IMR-90 (cell line): ENCODE measurements around the gene ESRRG. TPM values are rescaled to one million over a fixed set of nuclear protein-coding genes. Genes with fewer than 3 reads are reported as not detected.

Experiments used
- ATAC-seq: fragments of 200-7000 bp; cut with Tn5 transposase; 2 replicates; pipeline ENCODE4 v1.9.1; 2020; ENCODE audit warnings: low read depth, mild to moderate bottlenecking, moderate library complexity
- BruUV-seq: library from RNA; stranded (reverse); fragments of 400-500 nt; replicated peaks from 2 replicates; lab custom pipeline; 2021; lab: Mats Ljungman, UMichigan
- CTCF ChIA-PET: fragments of 300-600 bp; formaldehyde crosslinking; extraction: SDS; loops from one replicate; lab custom pipeline; 2021; ENCODE audit warnings: antibody characterized with exemption; lab: Yijun Ruan, JAX
- POLR2A ChIA-PET: fragments of 300-600 bp; sonication (Branson Sonifier 250); formaldehyde crosslinking; loops from one replicate; lab custom pipeline; 2022; ENCODE audit warnings: antibody characterized with exemption; ENCODE audit not compliant: unreplicated experiment; lab: Charles Lee
- DNase-seq: peaks from one replicate; pipeline ENCODE4 v3.0.0; 2013
- H2AFZ ChIP-seq: replicated peaks from 2 replicates; pipeline ENCODE3; 2013; ENCODE audit warnings: low read length, mild to moderate bottlenecking; ENCODE audit not compliant: poor library complexity
- H2AK5ac ChIP-seq: 2 replicates; pipeline ENCODE4 v1.6.1; 2013; ENCODE audit warnings: low read depth, low read length, inconsistent platforms
- H2AK9ac ChIP-seq: replicated peaks from 2 replicates; pipeline ENCODE3; 2013; ENCODE audit warnings: mild to moderate bottlenecking, low read depth, low read length, moderate library complexity; ENCODE audit not compliant: poor library complexity
- H2BK120ac ChIP-seq: 2 replicates; pipeline ENCODE4 v1.6.1; 2013; ENCODE audit warnings: low read depth, low read length, inconsistent platforms
- H2BK15ac ChIP-seq: 3 replicates; pipeline ENCODE4 v1.6.1; 2013; ENCODE audit warnings: low read depth, low read length, inconsistent platforms
- H2BK20ac ChIP-seq: 2 replicates; pipeline ENCODE4 v1.6.1; 2013; ENCODE audit warnings: low read depth, mild to moderate bottlenecking, inconsistent platforms, low read length, moderate library complexity
- H2BK5ac ChIP-seq: 2 replicates; pipeline ENCODE4 v1.6.1; 2013; ENCODE audit warnings: mild to moderate bottlenecking, low read depth, low read length, inconsistent platforms; ENCODE audit not compliant: poor library complexity, severe bottlenecking
- H3K14ac ChIP-seq: replicated peaks from 2 replicates; pipeline ENCODE4 v1.6.1; 2013; ENCODE audit warnings: low read depth, low read length, inconsistent platforms
- H3K18ac ChIP-seq: 2 replicates; pipeline ENCODE4 v1.6.1; 2013; ENCODE audit warnings: low read depth, low read length, control low read depth
- H3K23ac ChIP-seq: 2 replicates; pipeline ENCODE4 v1.6.1; 2013; ENCODE audit warnings: low read depth, low read length, inconsistent platforms
- H3K27ac ChIP-seq: 2 replicates; pipeline ENCODE4 v1.5.1; 2013; ENCODE audit warnings: mild to moderate bottlenecking, control low read depth, low read length; ENCODE audit not compliant: insufficient read depth
- H3K27me3 ChIP-seq: 2 replicates; pipeline ENCODE4 v1.6.1; 2013; ENCODE audit warnings: low read length; ENCODE audit not compliant: control insufficient read depth, insufficient read depth
- H3K36me3 ChIP-seq: 2 replicates; pipeline ENCODE4 v1.6.1; 2013; ENCODE audit warnings: low read length, mixed read lengths; ENCODE audit not compliant: control insufficient read depth, insufficient read depth
- H3K4ac ChIP-seq: 2 replicates; pipeline ENCODE4 v1.6.1; 2013; ENCODE audit warnings: low read depth, low read length, inconsistent platforms
- H3K4me1 ChIP-seq: 2 replicates; pipeline ENCODE4 v1.6.1; 2013; ENCODE audit warnings: low read length, mixed read lengths; ENCODE audit not compliant: control insufficient read depth, insufficient read depth
- H3K4me2 ChIP-seq: 2 replicates; pipeline ENCODE4 v1.6.1; 2013; ENCODE audit warnings: low read depth, mild to moderate bottlenecking, control low read depth, low read length, moderate library complexity
- H3K4me3 ChIP-seq: 2 replicates; pipeline ENCODE4 v1.5.1; 2013; ENCODE audit warnings: low read depth, mild to moderate bottlenecking, control low read depth, low read length, moderate library complexity; ENCODE audit not compliant: insufficient read depth
- H3K56ac ChIP-seq: 2 replicates; pipeline ENCODE4 v1.6.1; 2013; ENCODE audit warnings: low read length, inconsistent platforms; ENCODE audit not compliant: insufficient read depth; ENCODE audit errors: extremely low read depth
- H3K79me1 ChIP-seq, 2 experiments: 2 replicates each; pipeline ENCODE4 v1.6.1; 2013; ENCODE audit warnings: low read length in 2 of 2, inconsistent platforms in 1 of 2, low read depth in 1 of 2
- H3K9ac ChIP-seq: 2 replicates; pipeline ENCODE4 v1.6.1; 2013; ENCODE audit warnings: low read depth, low read length, control low read depth
- H3K9me1 ChIP-seq: 2 replicates; pipeline ENCODE4 v1.6.1; 2013; ENCODE audit warnings: low read length, inconsistent platforms; ENCODE audit not compliant: insufficient read depth
- H3K9me3 ChIP-seq: 2 replicates; pipeline ENCODE4 v1.6.1; 2013; ENCODE audit warnings: low read length; ENCODE audit not compliant: control insufficient read depth, insufficient read depth
- H4K20me1 ChIP-seq: 2 replicates; pipeline ENCODE4 v1.6.1; 2013; ENCODE audit warnings: low read length, inconsistent platforms; ENCODE audit not compliant: insufficient read depth
- H4K5ac ChIP-seq: 2 replicates; pipeline ENCODE4 v1.6.1; 2013; ENCODE audit warnings: mild to moderate bottlenecking, low read depth, low read length, control low read depth
- H4K8ac ChIP-seq, 2 experiments: 2 replicates each; pipeline ENCODE4 v1.6.1; 2013; ENCODE audit warnings: low read depth in 2 of 2, low read length in 2 of 2, control low read depth in 1 of 2, inconsistent platforms in 1 of 2
- H4K91ac ChIP-seq: 2 replicates; pipeline ENCODE4 v1.6.1; 2013; ENCODE audit warnings: low read depth, low read length, inconsistent platforms; ENCODE audit not compliant: insufficient read depth
- BHLHE40 ChIP-seq: fragments of 150-350 bp; IDR thresholded peaks from 2 replicates; pipeline ENCODE4 v1.6.1; 2016; ENCODE audit warnings: mild to moderate bottlenecking, low read depth, low read length
- CTCF ChIP-seq: conservative IDR thresholded peaks from 2 replicates; pipeline ENCODE4 v1.5.1; 2012; ENCODE audit warnings: mild to moderate bottlenecking, low read depth, low read length, improper control_type of control experiment
- MAFK ChIP-seq: IDR thresholded peaks from 2 replicates; pipeline ENCODE4 v1.6.1; 2012; ENCODE audit warnings: low read depth, low read length, improper control_type of control experiment
- MAZ ChIP-seq: IDR thresholded peaks from 2 replicates; pipeline ENCODE4 v1.6.1; 2012; ENCODE audit warnings: low read depth, mild to moderate bottlenecking, low read length, improper control_type of control experiment, moderate library complexity, borderline replicate concordance
- MXI1 ChIP-seq: IDR thresholded peaks from 2 replicates; pipeline ENCODE4 v1.6.1; 2012; ENCODE audit warnings: low read depth, mild to moderate bottlenecking, low read length, moderate library complexity, borderline replicate concordance
- WGBS, 2 experiments: methylation state at CpG; one replicate each; pipeline versions ENCODE4 v1.1.5 to v1.1.7; 2013; ENCODE audit warnings: missing lambda C conversion rate in 2 of 2; ENCODE audit not compliant: insufficient read length in 1 of 2; ENCODE audit errors: extremely low coverage in 2 of 2; 5-methylcytosine and 5-hydroxymethylcytosine counted together
- dilution Hi-C: fragments of 300-500 bp; cut with HindIII; formaldehyde crosslinking; loops from one replicate; pipeline ENCODE4 v1.14.3; 2018; ENCODE audit warnings: low sequenced_read_pairs; ENCODE audit not compliant: unreplicated experiment
- in situ Hi-C: fragments of 300-500 bp; cut with MboI; formaldehyde crosslinking; loops from 3 replicates; pipeline ENCODE4 v1.14.3; 2019; ENCODE audit warnings: low sequenced_read_pairs, inconsistent platforms, mixed read lengths
- intact Hi-C: fragments of 100-400 bp; cut with micrococcal nuclease; formaldehyde crosslinking; loops from 2 replicates; pipeline ENCODE4 v1.10.0; 2022
- polyA plus RNA-seq, 3 experiments: library from polyadenylated mRNA; depleted of rRNA; stranded (reverse); fragments of >200 nt; gene quantifications; 2 replicates each; pipeline ENCODE4 v1.2.3, GENCODE V29; 2012; ENCODE audit warnings: low replicate concordance in 1 of 3
- total RNA-seq: library from RNA; depleted of rRNA; stranded (reverse); fragments of >200 nt; gene quantifications from 2 replicates; pipeline ENCODE4 v1.2.3, GENCODE V29; 2012

Gene ESRRG
- total and polyA plus RNA-seq, 2 of the 4 experiments (the other 2 are of a cell fraction): 0.17 to 0.54 TPM

- no peak for DNase-seq
- Histone ChIP-seq H2BK15ac (no peak overlapping the region), H3K56ac (no peak overlapping the region), H3K79me1 (no peaks in the 10 kb centered on the region), H4K20me1 (no peaks in the 10 kb centered on the region), H3K4me1 (peaks cover 11% of the 10 kb centered on the region), H3K9ac (no peak overlapping the region), H3K9me1 (no peaks in the 10 kb centered on the region), H2AFZ (no peak overlapping the region), H2AK5ac (no peak overlapping the region), H3K4ac (no peak overlapping the region), H2BK120ac (peak overlapping the region; percentile 21), H3K18ac (peak overlapping the region; percentile 74), H3K27ac (no peak overlapping the region; the same call in 1 of the 2 replicates), H3K27me3 (no peaks in the 10 kb centered on the region), H3K4me2 (peak overlapping the region; percentile 50), H3K36me3 (no peaks in the 10 kb centered on the region), H2BK5ac (no peak overlapping the region), H2BK20ac (no peak overlapping the region), H3K14ac (no peak overlapping the region), H4K5ac (peak overlapping the region; percentile 51; the same call in 1 of the 2 replicates), H3K23ac (no peak overlapping the region), H4K91ac (no peak overlapping the region), H4K8ac (no peak overlapping the region), H3K9me3 (no peaks in the 10 kb centered on the region), H2AK9ac (no peak overlapping the region), H3K4me3 (no peak overlapping the region)
- TF ChIP-seq BHLHE40 (no peak), MXI1 (no peak), CTCF (no peak), MAZ (no peak), MAFK (no peak)
- no TSS peak for BruUV-seq
- intact Hi-C loops: no loop called here
- dilution Hi-C loops: no loop called here
- CTCF ChIA-PET: interaction anchor here (1.2 kb wide), 1 partner anchor 96 kb away, joined by 3 read pairs; the partner anchor contains the start of gene ESRRG
- no CpG with 5 or more reads among the region's 3 CpGs for WGBS, 2 experiments
- POLR2A ChIA-PET: no interaction called here
- in situ Hi-C loops: no loop called here
- peak; percentile 76 for ATAC-seq
Observed at GRCh38 chr1:216627252-216627651, 96.0 kb downstream of the ESRRG start.
